Activated T-cell treated with anti-CD3 and anti-CD28 coated beads, Interleukin-2, amount 50 U/mL, for 24 hours (primary cell): ENCODE results near the gene DDX46.
A peak's percentile ranks its signal among the peaks of the same experiment; 100 is the strongest.
"Not testable (repeated sequence)": the region's sequence is repeated elsewhere in the genome, so short reads cannot be mapped to it uniquely, and the experiment has no call there.

Experiments used
- DNase-seq: peaks from one replicate; pipeline ENCODE4 v3.0.0-alpha.2; 2020
- H3K27ac Mint-ChIP-seq: 2 replicates; pipeline ENCODE4 v1.8.0; 2020; ENCODE audit warnings: mild to moderate bottlenecking, mixed read lengths
- H3K27me3 Mint-ChIP-seq: 2 replicates; pipeline ENCODE4 v1.8.0; 2020; ENCODE audit warnings: mixed read lengths
- H3K36me3 Mint-ChIP-seq: 2 replicates; pipeline ENCODE4 v1.8.0; 2020; ENCODE audit warnings: low read depth, mixed read lengths
- H3K4me1 Mint-ChIP-seq: 2 replicates; pipeline ENCODE4 v1.8.0; 2020; ENCODE audit warnings: low read depth, mixed read lengths
- H3K4me3 Mint-ChIP-seq: 2 replicates; pipeline ENCODE4 v1.8.0; 2020; ENCODE audit warnings: mild to moderate bottlenecking, moderate library complexity, mixed read lengths
- H3K9me3 Mint-ChIP-seq: 2 replicates; pipeline ENCODE4 v1.8.0; 2020; ENCODE audit warnings: mixed read lengths

Gene DDX46

DNA sequence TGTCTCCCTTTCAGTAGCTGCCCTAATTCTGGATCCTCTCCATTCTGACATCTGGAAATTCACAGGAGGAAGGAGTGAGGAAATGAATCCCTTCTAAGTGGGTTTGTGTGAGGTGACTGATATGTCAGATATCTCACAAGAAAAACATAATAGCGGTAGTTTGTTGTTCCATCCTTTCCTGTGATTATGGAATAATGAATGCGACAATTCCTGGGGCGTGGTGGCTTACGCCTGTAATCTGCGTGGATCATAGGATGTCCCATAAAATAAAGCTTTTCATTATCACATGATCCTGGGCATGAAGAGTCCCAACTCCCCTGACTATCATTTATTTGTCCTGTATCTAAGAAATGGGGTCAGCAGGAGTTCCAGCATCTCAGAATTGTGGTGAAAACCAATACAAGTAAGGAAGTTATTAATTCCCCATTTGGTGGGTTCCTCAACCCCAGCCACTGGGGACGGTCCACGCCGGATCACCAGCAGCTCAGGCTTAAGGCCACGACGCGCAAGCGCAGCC is 86.8 kb downstream of the DDX46 start:
- Mint-ChIP-seq H3K4me3 (peak overlapping the region; percentile 89), H3K27ac (peak overlapping the region; percentile 95), H3K27me3 (no peaks in the 10 kb centered on the region), H3K4me1 (peaks cover 33% of the 10 kb centered on the region), H3K36me3 (peaks cover 69% of the 10 kb centered on the region), H3K9me3 (no peaks in the 10 kb centered on the region)
- DNase-seq = no peak

DNA sequence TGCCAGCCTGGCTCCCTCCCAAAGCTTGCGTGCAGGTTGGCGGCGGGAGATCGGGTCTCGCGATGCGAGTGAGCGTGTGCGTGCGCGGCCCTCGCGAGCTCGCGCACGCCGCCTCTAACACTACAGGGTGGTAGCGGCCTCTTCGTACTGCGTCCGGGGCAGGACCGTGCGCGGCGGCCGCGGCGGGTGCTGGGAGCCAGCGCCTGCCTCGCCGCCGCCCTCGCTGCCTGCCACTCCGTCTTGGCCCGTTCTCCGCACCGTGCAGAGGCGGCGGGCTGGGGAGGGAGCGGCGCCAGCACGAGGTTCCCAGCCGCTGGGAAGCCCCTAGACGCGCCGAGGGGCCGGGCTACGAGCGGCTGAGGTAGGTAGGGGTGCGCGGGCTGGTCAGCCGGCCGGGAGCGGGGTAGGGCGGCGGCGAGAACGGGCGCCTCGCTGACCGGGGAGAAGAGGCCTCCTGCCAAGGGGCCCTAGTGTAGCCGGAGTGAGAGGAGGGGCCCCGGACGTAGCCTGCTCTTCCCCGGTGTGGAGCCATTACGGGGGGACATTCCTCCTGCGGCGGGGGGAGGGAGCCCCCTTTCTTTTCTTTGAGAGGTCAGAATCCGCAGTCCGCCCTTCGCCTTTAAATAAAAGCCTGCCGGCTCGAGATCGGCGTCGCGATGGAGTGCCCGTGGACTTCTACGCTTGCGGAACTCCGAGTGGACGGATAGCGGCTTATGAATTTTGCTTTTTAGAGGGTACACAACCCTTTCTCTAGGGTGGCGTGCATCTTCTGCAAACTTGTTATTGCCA is 87.5 kb downstream of the DDX46 start, which contains the start of gene C5orf24:
Gene C5orf24, plus strand, starts transcription at position 117 of the 789 bp plus-strand sequence. CDS start 8,933 bp downstream, outside the sequence.
- Mint-ChIP-seq H3K4me1 (peaks cover 37% of the 10 kb centered on the region), H3K9me3 (no peaks in the 10 kb centered on the region), H3K27ac (peak within 1 kb of the TSS; percentile 95), H3K27me3 (no peaks in the 10 kb centered on the region), H3K36me3 (peaks cover 69% of the 10 kb centered on the region), H3K4me3 (peak within 1 kb of the TSS; percentile 89)
- DNase-seq = peak; percentile 93

DNA sequence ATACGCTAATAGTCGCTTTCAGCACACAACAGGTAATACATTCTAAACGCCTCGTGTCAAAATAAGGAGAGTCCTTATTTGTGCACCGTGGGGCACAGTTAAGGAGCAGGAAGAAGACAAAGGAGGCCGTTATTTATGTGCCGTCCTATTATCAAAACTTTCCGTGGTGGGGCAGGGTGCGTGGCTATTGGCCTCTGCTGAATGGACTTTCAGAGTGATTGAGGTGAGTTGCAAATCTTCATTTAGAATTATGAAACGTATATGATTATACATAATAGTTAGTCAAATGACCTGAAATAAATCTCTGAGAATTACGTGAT is 88.0 kb downstream of the DDX46 start:
- H3K27me3 Mint-ChIP-seq = no peaks in the 10 kb centered on the region
- H3K27ac Mint-ChIP-seq = peak overlapping the region; percentile 95
- H3K36me3 Mint-ChIP-seq = peaks cover 70% of the 10 kb centered on the region
- no peak for DNase-seq
- peak overlapping the region; percentile 89 for H3K4me3 Mint-ChIP-seq
- no peaks in the 10 kb centered on the region for H3K9me3 Mint-ChIP-seq
- H3K4me1 Mint-ChIP-seq = peaks cover 42% of the 10 kb centered on the region

DNA sequence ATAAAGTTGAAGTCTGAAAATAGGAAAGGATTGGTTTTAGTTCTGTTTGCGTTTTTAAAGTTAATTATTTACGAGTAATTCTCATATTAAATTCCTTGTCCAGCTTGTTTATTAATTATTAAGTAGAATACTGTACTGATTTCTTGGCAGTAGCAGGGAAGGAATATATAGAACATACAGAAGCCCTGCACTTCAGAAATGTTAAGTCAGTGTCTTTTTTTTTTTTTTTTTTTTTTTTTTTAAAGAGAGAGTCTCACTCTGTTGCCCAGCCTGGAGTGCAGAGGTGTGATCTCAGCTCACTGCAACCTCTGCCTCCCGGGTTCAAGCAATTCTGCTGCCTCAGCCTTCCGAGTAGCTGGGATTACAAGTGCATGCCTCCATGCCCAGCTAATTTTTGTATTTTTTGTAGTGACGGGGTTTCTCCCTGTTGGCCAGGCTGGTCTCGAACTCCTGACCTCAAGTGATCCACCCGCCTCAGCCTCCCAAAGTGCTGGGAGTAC is 90.9 kb downstream of the DDX46 start:
- not testable (repeated sequence) for DNase-seq, H3K27me3 Mint-ChIP-seq, H3K4me3 Mint-ChIP-seq, H3K9me3 Mint-ChIP-seq
- Mint-ChIP-seq H3K4me1 (peaks cover 55% of the 10 kb centered on the region), H3K27ac (peak overlapping the region; percentile 59), H3K36me3 (peaks cover 88% of the 10 kb centered on the region)

DNA sequence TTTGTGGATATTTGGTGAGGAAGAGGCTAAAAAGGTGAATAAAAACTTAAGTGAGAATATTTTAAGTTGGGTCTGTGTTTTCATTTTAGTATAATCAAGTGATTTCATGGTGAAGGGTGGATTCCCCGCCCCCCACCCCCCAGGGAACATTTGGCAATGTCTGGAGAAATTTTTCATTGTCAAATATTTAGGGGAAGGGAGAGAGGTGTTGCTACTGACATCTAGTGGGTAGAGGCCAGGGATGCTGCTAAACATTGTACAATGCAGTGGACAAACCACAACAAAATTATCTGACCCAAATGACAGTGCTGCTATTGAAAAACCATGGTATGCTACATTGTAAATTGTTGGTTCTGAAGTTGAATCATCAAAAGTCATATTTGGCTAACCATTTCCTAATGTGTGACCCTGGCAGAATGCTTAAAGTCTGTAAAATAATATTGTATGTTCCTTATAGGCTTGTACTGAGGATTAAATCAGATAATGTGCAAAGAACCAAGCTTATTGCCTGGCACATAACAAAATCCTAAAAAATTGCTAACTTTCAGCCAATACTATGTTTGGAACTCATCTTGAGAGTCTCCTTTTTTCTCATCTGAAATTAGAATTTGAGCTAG is 92.8 kb downstream of the DDX46 start:
- no peak overlapping the region for H3K4me3 Mint-ChIP-seq
- no peak for DNase-seq
- H3K9me3 Mint-ChIP-seq = no peaks in the 10 kb centered on the region
- H3K4me1 Mint-ChIP-seq = peaks cover 54% of the 10 kb centered on the region
- peak overlapping the region; percentile 78 for H3K27ac Mint-ChIP-seq
- peaks cover 88% of the 10 kb centered on the region for H3K36me3 Mint-ChIP-seq
- no peaks in the 10 kb centered on the region for H3K27me3 Mint-ChIP-seq

DNA sequence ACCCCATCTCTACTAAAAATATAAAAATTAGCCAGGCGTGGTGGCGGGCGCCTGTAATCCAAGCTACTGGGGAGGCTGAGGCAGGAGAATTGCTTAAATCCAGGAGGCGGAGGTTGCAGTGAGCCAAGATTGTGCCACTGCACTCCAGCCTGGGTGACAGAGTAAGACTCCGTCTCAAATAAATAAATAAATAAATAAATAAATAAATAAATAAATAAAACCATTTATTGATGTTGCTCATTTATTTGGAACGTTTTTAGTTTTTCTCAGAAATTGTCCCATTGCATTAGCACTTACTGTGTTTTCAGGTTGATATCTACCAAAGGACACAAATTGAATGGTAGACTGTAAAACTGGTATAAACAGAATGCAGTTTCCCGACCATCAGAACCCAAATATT is 97.9 kb downstream of the DDX46 start:
- not testable (repeated sequence) for H3K27me3 Mint-ChIP-seq

DNA sequence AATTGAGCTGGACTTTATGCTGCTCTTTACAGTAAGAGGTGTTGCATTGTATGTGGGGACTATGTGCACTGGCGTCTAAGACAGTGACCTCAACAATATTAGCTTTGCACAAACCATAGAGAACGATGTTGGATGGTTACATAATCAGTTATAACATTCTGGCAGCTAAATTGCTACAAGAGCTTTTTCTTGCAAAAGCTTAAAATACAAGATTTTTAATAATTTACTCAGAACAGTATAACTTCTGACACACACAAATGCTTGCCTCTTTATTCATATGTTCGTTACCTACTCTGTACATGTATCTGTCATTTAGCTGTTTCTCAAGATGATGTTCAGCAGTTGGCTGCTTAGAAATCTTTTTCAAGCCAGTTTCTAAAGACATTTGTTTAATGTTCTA is 98.8 kb downstream of the DDX46 start:
- peak overlapping the region; percentile 10 for H3K27ac Mint-ChIP-seq
- no peak overlapping the region for H3K4me3 Mint-ChIP-seq
- H3K36me3 Mint-ChIP-seq = peaks cover 78% of the 10 kb centered on the region
- no peaks in the 10 kb centered on the region for H3K27me3 Mint-ChIP-seq
- DNase-seq = no peak
- H3K4me1 Mint-ChIP-seq = peaks cover 20% of the 10 kb centered on the region
- no peaks in the 10 kb centered on the region for H3K9me3 Mint-ChIP-seq

More for the DNA sequence above, 97.9 kb downstream of the DDX46 start:
- not testable (repeated sequence) for H3K27ac Mint-ChIP-seq, DNase-seq, H3K9me3 Mint-ChIP-seq, H3K4me3 Mint-ChIP-seq
- Mint-ChIP-seq H3K36me3 (peaks cover 81% of the 10 kb centered on the region), H3K4me1 (peaks cover 26% of the 10 kb centered on the region)

DNA sequence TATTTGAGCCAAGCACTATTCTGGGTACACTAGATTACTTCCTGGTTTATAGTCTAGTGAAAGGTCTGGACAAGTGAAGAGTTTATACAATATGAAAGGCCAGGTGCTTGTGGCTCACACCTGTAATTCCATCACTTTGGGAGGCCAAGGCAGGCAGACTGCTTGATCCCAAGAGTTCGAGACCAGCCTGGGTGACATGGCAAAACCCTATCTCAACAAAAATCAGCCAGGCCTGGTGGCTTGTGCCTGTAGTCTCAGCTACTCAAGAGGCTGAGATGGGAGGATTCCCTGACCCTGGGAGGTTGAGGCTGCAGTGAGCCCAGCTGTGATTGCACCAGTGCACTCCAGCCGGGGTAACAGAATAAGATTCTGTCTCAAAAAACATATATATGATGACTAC is 106.1 kb downstream of the DDX46 start:
- Mint-ChIP-seq H3K4me1 (no peaks in the 10 kb centered on the region), H3K27ac (no peak overlapping the region), H3K9me3 (no peaks in the 10 kb centered on the region), H3K36me3 (peaks cover 28% of the 10 kb centered on the region), H3K4me3 (no peak overlapping the region), H3K27me3 (no peaks in the 10 kb centered on the region)
- no peak for DNase-seq

DNA sequence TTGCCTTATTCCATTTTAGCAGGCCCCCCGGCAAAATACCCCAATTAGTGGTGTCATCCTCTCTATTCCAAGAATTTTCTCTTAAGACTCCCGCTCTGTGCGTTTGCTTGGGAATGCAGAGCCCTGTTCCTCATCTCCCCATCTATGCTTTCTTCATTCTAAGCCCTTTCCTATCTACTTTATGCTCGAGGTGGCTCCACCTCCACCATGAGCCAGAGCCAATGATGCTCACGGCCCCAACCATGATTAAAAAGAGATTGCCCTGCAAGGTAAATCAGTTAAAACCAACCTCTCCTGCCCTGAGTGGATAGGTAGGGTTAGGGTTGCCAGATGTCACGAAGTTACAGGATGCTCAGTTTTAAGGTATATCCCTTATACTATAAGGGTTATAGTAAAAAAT is 114.9 kb downstream of the DDX46 start:
- Mint-ChIP-seq H3K4me1 (peaks cover 36% of the 10 kb centered on the region), H3K36me3 (peaks cover 27% of the 10 kb centered on the region), H3K27me3 (no peaks in the 10 kb centered on the region), H3K9me3 (no peaks in the 10 kb centered on the region), H3K4me3 (peak overlapping the region; percentile 96), H3K27ac (peak overlapping the region; percentile 97)
- DNase-seq = peak; percentile 39

DNA sequence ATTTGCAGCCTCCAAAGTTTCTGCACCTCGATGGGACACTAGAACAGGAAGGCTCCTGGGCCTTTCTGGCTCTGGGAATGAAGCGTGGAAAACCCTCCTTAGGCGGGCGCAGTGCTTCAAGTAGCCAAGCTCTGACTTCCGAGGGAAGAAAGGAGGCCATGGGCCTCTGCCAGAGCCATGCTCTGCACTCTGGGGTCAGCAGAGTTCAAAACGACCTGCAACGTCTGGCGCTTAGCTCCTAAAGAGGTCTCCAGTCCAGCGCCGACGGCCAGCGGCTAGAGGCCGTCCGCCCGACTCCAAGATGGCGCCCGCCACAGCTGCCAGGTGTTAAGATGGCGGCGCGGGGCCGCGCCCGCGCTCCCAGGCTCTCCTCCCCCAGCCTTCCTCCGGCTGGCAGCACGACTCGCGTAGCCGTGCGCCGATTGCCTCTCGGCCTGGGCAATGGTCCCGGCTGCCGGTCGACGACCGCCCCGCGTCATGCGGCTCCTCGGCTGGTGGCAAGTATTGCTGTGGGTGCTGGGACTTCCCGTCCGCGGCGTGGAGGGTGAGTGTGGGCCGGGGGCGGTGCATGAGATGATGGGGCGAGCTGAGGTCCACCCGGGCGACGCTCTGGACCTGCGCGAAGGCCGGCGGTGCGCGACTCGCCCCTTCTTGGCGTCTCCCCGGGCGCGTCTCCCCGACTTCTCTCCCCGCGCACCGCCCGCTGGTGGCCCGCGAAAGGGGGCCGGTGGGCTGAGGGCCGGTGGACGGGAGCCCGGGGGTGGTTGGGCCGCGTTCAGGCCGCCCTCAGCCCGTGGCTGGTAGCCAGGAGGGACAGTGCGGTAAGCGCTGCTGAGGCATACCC is 115.6 kb downstream of the DDX46 start, which contains the start of gene TXNDC15:
Gene TXNDC15, plus strand, starts transcription at position 385 of the 844 bp plus-strand sequence. Its CDS starts 57 bp downstream, at position 442.
- peak; percentile 89 for DNase-seq
- Mint-ChIP-seq H3K4me3 (peak within 1 kb of the TSS; percentile 96), H3K36me3 (peaks cover 33% of the 10 kb centered on the region), H3K27me3 (no peaks in the 10 kb centered on the region), H3K27ac (peak within 1 kb of the TSS; percentile 97), H3K9me3 (no peaks in the 10 kb centered on the region), H3K4me1 (peaks cover 42% of the 10 kb centered on the region)

DNA sequence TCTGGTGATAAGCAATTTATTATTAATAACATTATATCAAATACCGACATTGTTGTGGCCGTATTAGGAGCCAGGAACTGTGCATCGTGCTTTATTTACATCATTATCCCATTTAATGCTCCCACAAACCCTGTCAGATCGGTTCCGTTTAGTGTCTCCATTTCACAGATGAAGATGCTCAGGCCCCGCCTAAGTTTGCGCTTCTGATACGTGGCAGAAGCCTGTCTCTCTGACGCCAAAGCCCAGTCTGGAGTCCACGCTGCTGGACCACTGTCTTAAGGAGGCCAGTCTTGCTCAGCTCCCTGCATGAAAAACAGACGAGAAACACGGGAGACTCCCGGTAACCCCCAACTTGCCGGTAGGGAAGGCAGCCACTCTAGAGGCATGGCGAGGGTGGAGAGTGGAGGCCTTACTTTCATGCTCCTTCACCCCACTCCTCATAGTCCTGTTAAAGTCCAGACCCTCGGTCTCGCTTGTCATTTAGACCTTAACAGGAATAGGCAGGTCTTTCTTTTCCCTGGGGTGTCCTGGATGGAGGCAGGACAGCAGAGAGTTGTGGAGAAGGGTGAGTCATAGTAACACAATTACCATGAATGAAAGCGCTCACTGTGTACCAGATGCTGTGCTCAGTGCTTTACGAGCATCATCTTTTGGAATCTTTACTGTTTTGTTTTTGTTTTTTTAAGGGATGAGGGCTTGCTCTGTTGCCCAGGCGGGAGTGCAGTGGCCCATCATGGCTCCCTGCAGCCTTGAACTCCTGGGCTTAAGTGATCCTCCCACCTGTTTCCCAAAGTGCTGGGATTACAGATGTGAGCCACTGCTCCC is 116.5 kb downstream of the DDX46 start:
- Mint-ChIP-seq H3K4me1 (peaks cover 48% of the 10 kb centered on the region), H3K27ac (peak overlapping the region; percentile 97), H3K27me3 (no peaks in the 10 kb centered on the region), H3K4me3 (peak overlapping the region; percentile 96), H3K36me3 (peaks cover 41% of the 10 kb centered on the region), H3K9me3 (no peaks in the 10 kb centered on the region)
- peak; percentile 70 for DNase-seq

DNA sequence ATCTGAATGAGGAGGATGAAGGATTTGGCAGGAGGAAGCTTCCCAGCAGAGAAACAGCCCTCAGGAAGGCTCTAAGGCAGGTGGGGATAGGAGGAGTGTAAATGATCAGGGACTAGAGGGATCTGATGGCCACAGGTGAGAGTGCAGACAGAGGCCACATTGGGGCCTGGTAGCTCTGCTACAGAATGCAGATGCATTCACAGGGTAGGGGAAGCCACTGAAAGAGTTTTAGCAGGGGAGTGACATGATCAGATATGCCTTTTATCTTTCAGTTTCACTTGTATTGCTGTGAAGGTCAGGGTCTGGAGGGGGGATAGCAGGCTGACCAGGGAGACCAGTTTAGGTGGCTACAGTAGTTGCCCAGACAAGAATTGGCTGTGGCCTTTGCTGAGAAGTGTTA is 118.6 kb downstream of the DDX46 start:
- Mint-ChIP-seq H3K27me3 (no peaks in the 10 kb centered on the region), H3K4me3 (no peak overlapping the region), H3K4me1 (peaks cover 53% of the 10 kb centered on the region), H3K27ac (peak overlapping the region; percentile 63), H3K36me3 (peaks cover 46% of the 10 kb centered on the region), H3K9me3 (no peaks in the 10 kb centered on the region)
- DNase-seq = no peak

DNA sequence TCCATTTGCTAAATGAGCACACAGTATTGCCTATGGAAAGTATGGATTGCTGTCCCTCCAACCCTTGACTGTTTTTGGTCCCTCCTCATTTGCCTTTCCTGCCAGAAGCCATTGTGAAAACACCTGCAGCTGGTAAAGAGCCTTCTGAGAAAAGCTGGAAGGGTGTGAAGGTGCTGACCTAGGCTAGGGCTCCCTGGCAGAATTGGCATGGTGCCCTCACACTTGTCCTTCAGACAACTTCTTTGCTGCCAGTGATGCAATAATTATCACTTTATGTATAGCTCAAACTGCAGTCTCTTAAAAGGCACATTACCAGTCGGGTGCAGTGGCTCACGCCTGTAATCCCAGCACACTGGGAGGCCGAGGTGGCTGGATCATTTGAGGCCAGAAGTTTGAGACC is 119.8 kb downstream of the DDX46 start:
- Mint-ChIP-seq H3K27ac (peak overlapping the region; percentile 36), H3K4me1 (peaks cover 51% of the 10 kb centered on the region), H3K36me3 (peaks cover 46% of the 10 kb centered on the region), H3K27me3 (no peaks in the 10 kb centered on the region), H3K4me3 (no peak overlapping the region), H3K9me3 (no peaks in the 10 kb centered on the region)
- DNase-seq = no peak
